ENCODE measurements around the gene OR1C1.

DNA sequence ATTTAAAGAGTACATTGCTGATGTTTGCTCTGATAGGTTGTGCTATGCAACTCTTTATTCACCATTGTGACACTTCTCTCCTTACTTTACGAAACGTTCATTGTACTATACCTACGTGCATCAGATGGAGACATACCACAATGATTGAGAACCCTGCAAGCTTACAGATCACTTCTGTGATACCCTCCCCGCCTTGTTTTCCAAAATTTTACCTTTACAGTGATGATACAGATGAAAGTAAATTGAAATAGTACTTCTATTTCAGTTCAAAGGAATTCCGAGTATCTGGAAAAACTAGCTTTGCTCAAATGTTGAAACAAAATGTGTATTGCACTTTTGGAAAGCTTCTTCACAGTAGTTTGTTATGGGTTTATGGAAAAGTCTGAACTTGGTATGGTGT lies 18.6 kb downstream of the OR1C1 start:
- TF ChIP-seq, protein P1, sequence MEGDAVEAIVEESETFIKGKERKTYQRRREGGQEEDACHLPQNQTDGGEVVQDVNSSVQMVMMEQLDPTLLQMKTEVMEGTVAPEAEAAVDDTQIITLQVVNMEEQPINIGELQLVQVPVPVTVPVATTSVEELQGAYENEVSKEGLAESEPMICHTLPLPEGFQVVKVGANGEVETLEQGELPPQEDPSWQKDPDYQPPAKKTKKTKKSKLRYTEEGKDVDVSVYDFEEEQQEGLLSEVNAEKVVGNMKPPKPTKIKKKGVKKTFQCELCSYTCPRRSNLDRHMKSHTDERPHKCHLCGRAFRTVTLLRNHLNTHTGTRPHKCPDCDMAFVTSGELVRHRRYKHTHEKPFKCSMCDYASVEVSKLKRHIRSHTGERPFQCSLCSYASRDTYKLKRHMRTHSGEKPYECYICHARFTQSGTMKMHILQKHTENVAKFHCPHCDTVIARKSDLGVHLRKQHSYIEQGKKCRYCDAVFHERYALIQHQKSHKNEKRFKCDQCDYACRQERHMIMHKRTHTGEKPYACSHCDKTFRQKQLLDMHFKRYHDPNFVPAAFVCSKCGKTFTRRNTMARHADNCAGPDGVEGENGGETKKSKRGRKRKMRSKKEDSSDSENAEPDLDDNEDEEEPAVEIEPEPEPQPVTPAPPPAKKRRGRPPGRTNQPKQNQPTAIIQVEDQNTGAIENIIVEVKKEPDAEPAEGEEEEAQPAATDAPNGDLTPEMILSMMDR (IDR thresholded peaks at IDR 0.05), result no peak
- no peak for TF ChIP-seq EZH2 (IDR thresholded peaks at IDR 0.05; ENCODE audit: borderline replicate concordance, insufficient read depth, low read depth, low read length, poor library complexity, severe bottlenecking)
